Ovary (tissue), 3 donors: ENCODE results near the gene SPATA18.

ENCODE experiments used
- POLR2A ChIP-seq: fragments of 450-650 bp; IDR thresholded peaks from one replicate; pipeline ENCODE4 v1.6.1; 2017; ENCODE audit warnings: antibody characterized with exemption, mild to moderate bottlenecking, moderate library complexity
- TF ChIP-seq, protein P1 (sequence below), 3 donors: fragments of 450-650 bp in 2 of 3; fragments of 200-600 bp in 1 of 3; IDR thresholded peaks; one replicate each; pipeline versions ENCODE4 v1.5.1 to v1.8.0; 2016 to 2022; ENCODE audit warnings: antibody characterized with exemption in 3 of 3, mild to moderate bottlenecking in 1 of 3
- donor health status: DM: no; HTN: no; CAD: no.

DNA sequence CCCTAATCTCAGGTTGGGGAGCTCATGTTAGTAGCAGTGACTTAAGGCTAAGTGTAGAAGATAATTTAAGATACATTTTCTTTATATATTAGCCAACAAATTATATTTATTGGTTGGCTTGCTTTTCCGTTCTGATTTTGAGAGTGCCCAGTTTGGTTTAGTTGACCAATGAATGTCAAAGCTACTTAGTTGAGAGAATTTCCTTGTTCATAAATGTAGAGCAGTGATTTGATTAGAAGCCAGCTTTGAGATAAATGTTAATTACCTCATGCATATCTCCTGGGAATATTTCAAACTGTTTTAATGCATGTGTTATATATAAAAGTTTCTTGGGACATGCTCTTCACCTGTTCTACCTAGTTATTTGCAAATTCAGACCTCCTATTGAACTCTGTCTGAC, 44.3 kb downstream of the SPATA18 start:
- TF ChIP-seq, protein P1, sequence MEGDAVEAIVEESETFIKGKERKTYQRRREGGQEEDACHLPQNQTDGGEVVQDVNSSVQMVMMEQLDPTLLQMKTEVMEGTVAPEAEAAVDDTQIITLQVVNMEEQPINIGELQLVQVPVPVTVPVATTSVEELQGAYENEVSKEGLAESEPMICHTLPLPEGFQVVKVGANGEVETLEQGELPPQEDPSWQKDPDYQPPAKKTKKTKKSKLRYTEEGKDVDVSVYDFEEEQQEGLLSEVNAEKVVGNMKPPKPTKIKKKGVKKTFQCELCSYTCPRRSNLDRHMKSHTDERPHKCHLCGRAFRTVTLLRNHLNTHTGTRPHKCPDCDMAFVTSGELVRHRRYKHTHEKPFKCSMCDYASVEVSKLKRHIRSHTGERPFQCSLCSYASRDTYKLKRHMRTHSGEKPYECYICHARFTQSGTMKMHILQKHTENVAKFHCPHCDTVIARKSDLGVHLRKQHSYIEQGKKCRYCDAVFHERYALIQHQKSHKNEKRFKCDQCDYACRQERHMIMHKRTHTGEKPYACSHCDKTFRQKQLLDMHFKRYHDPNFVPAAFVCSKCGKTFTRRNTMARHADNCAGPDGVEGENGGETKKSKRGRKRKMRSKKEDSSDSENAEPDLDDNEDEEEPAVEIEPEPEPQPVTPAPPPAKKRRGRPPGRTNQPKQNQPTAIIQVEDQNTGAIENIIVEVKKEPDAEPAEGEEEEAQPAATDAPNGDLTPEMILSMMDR (IDR thresholded peaks at IDR 0.05), result no peak
- no peak for TF ChIP-seq POLR2A
